Fibroblast of villous mesenchyme (primary cell): Measurements from ENCODE around the gene ATP2B2. TPM values are rescaled to one million over a fixed set of nuclear protein-coding genes. Genes with fewer than 3 reads are reported as not detected.

Source experiments
- DNase-seq: peaks from one replicate; pipeline ENCODE4 v3.0.0-alpha.2; 2010; ENCODE audit warnings: low read depth
- H3K4me3 ChIP-seq: 2 replicates; pipeline ENCODE4 v1.5.1; 2011; ENCODE audit warnings: low read depth, mild to moderate bottlenecking, low read length
- CTCF ChIP-seq: IDR thresholded peaks from 2 replicates; pipeline ENCODE4 v1.5.1; 2012; ENCODE audit warnings: low read depth, mild to moderate bottlenecking, low read length; ENCODE audit not compliant: insufficient read depth
- total RNA-seq: library from RNA; depleted of rRNA; stranded (reverse); fragments of >200 nt; gene quantifications from 2 replicates; pipeline ENCODE4 v1.2.3, GENCODE V29; 2012

ATP2B2 gene
- total RNA-seq, 1 donor: not detected

- no peak for DNase-seq
- no peak overlapping the region for H3K4me3 ChIP-seq
- TF ChIP-seq CTCF: no peak
Measured at GRCh38 chr3:10345911-10346310, 159.5 kb downstream of the ATP2B2 start.

GRCh38 chr3:10344944-10345575 is 160.3 kb downstream of the ATP2B2 start:
- TF ChIP-seq CTCF: no peak
- no peak for DNase-seq
- no peak overlapping the region for H3K4me3 ChIP-seq

GRCh38 chr3:10344147-10344943 is 161.0 kb downstream of the ATP2B2 start:
- peak; percentile 59 for DNase-seq
- peak; percentile 97 for TF ChIP-seq CTCF
- no peak overlapping the region for H3K4me3 ChIP-seq

- no peak for TF ChIP-seq CTCF
- no peak for DNase-seq
- no peak overlapping the region for H3K4me3 ChIP-seq
Measured at GRCh38 chr3:10343526-10343925, 161.9 kb downstream of the ATP2B2 start.

- TF ChIP-seq CTCF: no peak
- no peak for DNase-seq
- H3K4me3 ChIP-seq: no peak overlapping the region
Measured at GRCh38 chr3:10342781-10343180, 162.6 kb downstream of the ATP2B2 start.

GRCh38 chr3:10341901-10342398 is 163.4 kb downstream of the ATP2B2 start:
- no peak overlapping the region for H3K4me3 ChIP-seq
- no peak for DNase-seq
- TF ChIP-seq CTCF: no peak
